ENCODE results near the gene CBX2. TPM values are rescaled to one million over a fixed set of nuclear protein-coding genes. Genes with fewer than 3 reads are reported as not detected.

Gene CBX2
- total RNA-seq, 4 donors from 2014 or later: 0.54 to 1.7 (median 1.1) TPM

DNA sequence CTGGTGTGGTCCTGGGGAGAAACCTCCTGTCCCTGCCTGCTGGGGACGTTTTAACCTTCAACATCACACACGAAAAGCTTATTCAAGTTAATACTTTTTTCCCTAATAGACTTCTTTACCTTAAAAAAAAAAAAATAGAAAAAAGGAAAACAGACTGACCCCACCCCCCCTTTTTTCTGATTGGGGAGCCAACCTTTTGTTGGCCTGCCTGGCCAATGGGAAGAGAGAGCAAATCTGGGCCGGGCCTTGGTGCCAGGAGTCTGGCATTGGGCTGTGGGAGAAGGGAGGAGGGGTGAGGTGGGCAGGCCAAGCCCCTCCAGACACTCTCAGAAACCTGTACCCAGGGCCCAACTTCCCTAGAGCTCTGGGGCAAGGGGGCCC is 16.0 kb downstream of the CBX2 start:
- Histone ChIP-seq H3K27me3 (peaks cover 50% of the 10 kb centered on the region), H3K4me1 (peaks cover 23 to 31% of the 10 kb centered on the region in 2 donors), H3K36me3 (no peaks in the 10 kb centered on the region), H3K4me3 (replicated peaks in 1 of 3) (no peak overlapping the region), H3K9me3 (no peaks in the 10 kb centered on the region), H3K27ac (no peak overlapping the region)
- TF ChIP-seq POLR2A (IDR thresholded peaks at IDR 0.05): no peak
- TF ChIP-seq, protein P1, sequence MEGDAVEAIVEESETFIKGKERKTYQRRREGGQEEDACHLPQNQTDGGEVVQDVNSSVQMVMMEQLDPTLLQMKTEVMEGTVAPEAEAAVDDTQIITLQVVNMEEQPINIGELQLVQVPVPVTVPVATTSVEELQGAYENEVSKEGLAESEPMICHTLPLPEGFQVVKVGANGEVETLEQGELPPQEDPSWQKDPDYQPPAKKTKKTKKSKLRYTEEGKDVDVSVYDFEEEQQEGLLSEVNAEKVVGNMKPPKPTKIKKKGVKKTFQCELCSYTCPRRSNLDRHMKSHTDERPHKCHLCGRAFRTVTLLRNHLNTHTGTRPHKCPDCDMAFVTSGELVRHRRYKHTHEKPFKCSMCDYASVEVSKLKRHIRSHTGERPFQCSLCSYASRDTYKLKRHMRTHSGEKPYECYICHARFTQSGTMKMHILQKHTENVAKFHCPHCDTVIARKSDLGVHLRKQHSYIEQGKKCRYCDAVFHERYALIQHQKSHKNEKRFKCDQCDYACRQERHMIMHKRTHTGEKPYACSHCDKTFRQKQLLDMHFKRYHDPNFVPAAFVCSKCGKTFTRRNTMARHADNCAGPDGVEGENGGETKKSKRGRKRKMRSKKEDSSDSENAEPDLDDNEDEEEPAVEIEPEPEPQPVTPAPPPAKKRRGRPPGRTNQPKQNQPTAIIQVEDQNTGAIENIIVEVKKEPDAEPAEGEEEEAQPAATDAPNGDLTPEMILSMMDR (IDR thresholded peaks at IDR 0.05): no peak
- intact Hi-C loops (cut with DNase I): no loop called here
- DNase-seq: no peak
- 90 to 94% methylated on average over 3 of the region's 3 CpGs for WGBS, 2 donors

DNA sequence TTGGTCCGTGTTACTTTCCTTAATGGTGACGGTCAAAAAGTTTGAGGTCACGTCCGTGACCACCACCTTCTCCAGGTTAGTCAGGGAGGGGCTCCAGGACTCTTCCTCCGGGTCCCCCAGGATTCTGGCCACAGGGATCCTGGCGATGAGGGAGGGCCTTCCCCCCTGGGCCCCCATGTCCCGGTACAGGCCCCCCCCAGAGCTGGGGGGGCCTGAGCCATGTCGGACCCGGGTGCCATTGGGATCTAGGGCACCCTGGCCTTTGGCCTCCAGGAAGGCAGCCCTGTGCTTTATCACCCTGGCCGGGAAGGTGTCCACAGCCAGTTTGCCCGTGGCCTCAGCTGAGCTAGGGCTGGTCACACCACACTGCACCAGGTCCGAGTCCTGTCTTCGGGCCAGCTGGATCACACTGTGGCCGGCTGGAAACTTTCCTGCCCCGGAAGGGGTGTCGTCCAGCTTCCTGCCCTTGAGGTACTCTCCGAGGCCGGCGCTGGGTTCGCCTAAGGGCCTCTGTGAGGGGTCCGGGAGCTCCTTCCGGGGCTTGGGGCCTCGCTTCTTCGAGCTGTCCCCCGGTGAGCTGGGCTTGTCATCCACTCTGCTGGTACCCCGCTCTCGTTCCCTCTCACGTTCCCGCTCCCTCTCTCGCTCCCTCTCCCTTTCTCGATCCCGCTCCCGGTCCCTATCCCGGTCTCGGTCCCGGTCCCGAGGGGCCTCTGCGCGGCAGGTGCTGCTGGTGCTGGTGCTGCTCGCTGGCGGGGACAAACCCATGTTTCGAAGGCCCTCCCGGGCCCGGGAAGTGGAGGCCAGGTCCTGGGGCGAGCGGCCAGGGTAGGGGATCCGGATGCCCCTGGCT is 16.9 kb downstream of the CBX2 start:
- Histone ChIP-seq H3K4me1 (peaks cover 27 to 33% of the 10 kb centered on the region in 2 donors), H3K27me3 (peaks cover 51% of the 10 kb centered on the region), H3K27ac (no peak overlapping the region), H3K4me3 (replicated peaks in 1 of 3) (no peak overlapping the region), H3K36me3 (no peaks in the 10 kb centered on the region), H3K9me3 (no peaks in the 10 kb centered on the region)
- 93 to 94% methylated on average over 38 to 45 of the region's 47 CpGs for WGBS, 2 donors
- DNase-seq: no peak
- TF ChIP-seq, protein P1 (IDR thresholded peaks at IDR 0.05): no peak
- TF ChIP-seq POLR2A (IDR thresholded peaks at IDR 0.05): no peak
- intact Hi-C loops (cut with DNase I): no loop called here

DNA sequence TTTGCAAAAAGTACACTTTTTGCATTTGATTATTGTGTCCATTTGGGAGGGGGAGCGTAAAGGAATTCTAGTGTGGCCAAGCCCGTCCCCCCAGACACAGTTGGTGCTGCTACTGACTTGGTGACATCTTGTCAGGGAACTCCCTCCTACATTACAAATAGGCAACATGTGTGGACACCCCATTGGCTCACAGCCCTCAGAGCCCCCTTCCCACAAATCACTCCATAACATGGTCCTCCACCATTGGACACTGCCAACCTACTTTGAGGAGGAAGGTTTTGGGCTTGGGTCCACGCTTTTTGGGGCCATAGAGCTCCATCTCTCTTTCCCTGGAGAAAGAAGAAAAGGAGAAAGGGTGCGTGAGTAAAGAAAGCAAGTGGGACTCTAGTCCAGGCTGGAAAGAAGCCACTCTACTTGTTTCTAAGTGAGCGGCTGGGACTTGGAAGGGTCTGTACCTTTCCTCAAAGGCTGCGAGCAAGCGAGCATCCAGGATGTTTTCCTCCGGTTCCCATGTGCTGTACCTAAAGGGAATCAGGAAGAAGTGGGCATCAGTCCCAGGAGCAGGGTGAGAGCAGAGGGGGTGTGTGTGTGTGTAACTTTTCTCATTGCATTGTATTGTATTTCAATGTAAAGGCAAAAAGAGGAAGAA is 18.0 kb downstream of the CBX2 start:
- no peak for DNase-seq
- H3K27ac ChIP-seq: no peak overlapping the region
- intact Hi-C loops (cut with DNase I): no loop called here
- no peaks in the 10 kb centered on the region for H3K9me3 ChIP-seq
- 85 to 87% methylated on average over 8 of the region's 8 CpGs for WGBS, 2 donors
- H3K4me3 ChIP-seq (replicated peaks in 1 of 3): peak overlapping the region in 1 of 3 donors; percentile 66
- H3K4me1 ChIP-seq: peaks cover 29 to 38% of the 10 kb centered on the region in 2 donors
- H3K27me3 ChIP-seq: peaks cover 56% of the 10 kb centered on the region
- TF ChIP-seq, protein P1 (IDR thresholded peaks at IDR 0.05): no peak
- no peak for TF ChIP-seq POLR2A (IDR thresholded peaks at IDR 0.05)
- no peaks in the 10 kb centered on the region for H3K36me3 ChIP-seq

DNA sequence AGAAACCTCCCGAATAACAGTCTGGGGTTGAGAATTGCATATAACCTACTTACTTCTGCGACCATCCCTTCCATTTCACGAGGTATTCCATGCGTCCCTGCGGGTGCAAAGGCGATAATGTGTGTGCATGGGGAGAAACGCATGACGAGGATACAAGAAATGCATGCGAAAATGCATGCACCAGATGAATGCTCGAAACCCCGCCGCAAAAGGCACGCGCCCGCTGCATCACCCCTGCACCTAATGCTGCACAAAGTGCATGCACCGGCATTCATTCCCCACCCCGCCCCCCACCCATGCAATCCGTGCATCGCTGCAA is 18.5 kb downstream of the CBX2 start:
- intact Hi-C loops (cut with DNase I): no loop called here
- no peaks in the 10 kb centered on the region for H3K9me3 ChIP-seq
- peak overlapping the region in 1 of 3 donors; percentile 63 for H3K27ac ChIP-seq
- no peaks in the 10 kb centered on the region for H3K36me3 ChIP-seq
- TF ChIP-seq, protein P1 (IDR thresholded peaks at IDR 0.05): no peak
- TF ChIP-seq POLR2A (IDR thresholded peaks at IDR 0.05): no peak
- peak overlapping the region in 2 of 3 donors; percentile 64 to 66 for H3K4me3 ChIP-seq (replicated peaks in 1 of 3)
- peaks cover 56% of the 10 kb centered on the region for H3K27me3 ChIP-seq
- H3K4me1 ChIP-seq: peaks cover 34 to 42% of the 10 kb centered on the region in 2 donors
- DNase-seq: no peak
- WGBS, 2 donors: 3 to 4% methylated on average over 15 to 18 of the region's 19 CpGs
